ENCODE measurements around the gene ROS1.
"Not testable (repeated sequence)": the region's sequence is repeated elsewhere in the genome, so short reads cannot be mapped to it uniquely, and the experiment has no call there.

The ROS1 gene

DNA sequence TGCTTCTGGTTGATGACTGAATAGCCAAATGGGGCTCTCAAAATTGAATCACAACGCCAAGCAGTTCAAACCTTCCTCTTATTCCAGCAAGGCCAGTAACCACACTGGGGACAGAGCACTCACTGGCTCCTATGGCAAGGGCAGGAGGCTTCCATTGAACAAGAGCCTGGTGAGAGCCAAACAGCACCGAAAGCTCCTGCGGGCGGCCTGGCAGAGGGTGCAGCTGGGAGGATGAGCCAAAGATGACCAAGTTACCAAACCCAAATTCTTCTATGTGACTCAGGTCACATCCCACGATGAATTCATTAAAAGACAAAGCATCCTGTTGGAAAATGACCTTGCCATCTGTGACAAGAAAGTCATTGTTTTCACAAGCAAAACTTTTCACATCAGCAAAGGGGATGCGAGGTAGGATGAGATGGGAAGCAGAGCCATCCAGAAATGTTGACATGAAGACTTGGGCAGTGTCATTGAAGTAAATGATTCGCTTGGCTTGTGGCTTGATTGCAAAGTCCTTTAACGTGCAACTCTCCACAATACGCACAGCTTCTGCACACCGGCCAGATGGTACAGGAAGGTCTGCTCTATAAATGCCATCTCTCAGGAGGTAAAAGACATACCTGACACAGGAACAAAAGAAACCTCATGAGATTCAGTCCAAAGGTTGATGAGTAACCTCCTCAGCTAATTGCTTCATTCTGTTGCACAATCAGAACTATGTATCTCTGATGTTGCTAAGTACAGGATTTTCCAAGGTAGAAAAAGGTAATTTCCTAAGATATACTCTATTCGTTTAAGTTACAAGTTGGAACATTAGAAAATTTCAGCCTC lies 36.3 kb downstream of the ROS1 start:
- no peak overlapping the region for H3K4me3 ChIP-seq
- no peak overlapping the region for H3K27ac ChIP-seq

DNA sequence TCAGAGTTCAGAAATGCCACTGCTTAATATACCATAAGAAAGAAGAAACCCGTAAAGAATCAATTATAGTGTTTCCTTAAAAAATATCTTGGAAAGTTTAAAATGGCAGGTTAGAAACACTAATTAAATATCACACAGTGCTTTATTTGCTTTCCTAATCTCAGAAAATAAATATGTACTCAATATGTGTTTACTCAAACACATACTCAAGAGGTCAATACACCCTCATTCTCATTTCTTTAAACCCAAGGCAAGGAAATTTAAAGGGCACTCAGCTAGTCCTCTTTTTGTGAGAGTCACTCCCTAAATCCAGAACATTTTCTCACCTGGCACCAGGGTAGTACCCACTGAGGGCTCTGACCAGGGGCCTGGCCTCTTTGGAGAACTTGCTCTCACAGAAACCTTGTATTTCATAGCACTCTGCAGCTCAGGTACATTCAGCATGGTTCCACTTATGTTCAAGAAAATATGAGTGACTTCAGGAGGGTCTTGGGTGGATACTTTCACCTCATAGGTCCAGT lies 38.2 kb downstream of the ROS1 start:
- H3K4me3 ChIP-seq, result no peak overlapping the region
- no peak overlapping the region for H3K27ac ChIP-seq

DNA sequence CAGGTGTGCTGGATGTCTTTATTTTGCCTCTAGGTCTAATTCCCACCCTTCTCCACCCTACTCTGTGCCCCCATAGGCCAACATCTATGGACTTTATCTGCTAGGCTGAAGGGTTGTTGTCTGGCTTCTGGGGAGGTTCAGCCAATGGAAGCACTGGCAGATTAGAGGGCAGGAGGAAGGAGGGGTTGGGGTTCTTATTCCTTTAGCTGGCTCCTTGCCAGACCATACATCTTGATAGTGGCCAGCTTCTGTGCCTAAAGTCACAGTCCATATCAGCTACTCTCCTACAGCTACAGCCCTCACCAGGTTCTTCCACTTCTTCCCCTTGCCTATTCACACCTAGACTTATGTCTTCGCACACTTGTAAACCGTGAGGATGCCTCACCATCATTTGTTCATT lies 41.1 kb downstream of the ROS1 start:
- H3K27ac ChIP-seq, result no peak overlapping the region
- no peak overlapping the region for H3K4me3 ChIP-seq

DNA sequence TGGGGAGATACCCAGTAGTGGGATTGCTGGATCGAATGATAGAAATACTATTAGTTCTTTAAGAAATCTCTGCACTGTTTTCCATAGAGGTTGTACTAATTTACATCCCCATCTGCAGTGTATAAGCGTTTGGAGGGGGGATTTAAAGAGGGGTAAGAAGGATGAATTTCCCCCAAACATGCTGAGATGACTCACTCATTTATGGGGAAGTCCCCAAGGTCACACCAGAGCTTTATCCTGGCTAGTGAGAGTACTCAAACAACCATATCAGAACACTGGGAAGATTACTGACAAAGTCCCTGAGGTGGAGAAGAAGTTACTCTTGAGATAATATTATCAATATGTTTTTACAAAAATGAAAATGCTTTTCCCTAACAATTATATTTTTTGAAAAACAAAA lies 44.0 kb downstream of the ROS1 start:
- no peak overlapping the region for H3K27ac ChIP-seq
- H3K4me3 ChIP-seq, result no peak overlapping the region

DNA sequence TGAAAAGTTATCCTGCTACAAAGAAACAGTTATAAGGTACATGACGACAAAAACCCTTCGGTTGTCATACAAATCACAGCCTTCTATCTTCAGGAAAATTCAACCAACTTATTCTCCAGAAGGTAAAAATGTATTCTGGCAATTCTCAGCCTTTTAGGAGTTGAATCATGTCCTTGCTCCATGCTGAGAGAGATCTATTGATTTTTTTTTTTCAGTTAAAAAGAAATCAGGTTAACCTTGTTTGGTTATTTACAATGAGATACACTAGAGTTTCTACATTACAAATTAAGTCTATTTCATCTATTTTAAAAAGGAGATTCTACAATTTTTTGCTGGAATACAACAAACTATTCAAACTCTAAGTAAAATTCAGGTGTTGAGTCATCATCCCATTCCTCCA lies 45.4 kb downstream of the ROS1 start:
- no peak overlapping the region for H3K4me3 ChIP-seq
- H3K27ac ChIP-seq, result no peak overlapping the region

DNA sequence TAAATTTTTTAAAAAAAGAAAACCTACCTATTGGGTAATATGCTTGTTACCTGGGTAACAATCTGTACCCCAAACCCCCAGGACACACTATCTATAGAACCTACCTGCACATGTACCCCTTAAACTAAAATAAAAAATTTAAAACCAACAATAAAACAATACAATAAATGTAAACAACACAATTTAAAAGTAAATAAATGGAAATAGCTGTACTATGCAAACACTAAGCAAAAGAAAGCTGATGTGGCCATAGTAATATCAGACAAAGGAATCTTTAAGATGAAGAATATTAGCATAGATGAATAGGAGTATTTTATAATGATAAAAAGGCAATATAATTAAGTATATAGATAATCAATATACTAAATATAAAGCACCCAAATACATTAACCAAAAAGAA lies 50.3 kb downstream of the ROS1 start:
- Histone ChIP-seq H3K4me3 (no peak overlapping the region), H3K27ac (no peak overlapping the region)

DNA sequence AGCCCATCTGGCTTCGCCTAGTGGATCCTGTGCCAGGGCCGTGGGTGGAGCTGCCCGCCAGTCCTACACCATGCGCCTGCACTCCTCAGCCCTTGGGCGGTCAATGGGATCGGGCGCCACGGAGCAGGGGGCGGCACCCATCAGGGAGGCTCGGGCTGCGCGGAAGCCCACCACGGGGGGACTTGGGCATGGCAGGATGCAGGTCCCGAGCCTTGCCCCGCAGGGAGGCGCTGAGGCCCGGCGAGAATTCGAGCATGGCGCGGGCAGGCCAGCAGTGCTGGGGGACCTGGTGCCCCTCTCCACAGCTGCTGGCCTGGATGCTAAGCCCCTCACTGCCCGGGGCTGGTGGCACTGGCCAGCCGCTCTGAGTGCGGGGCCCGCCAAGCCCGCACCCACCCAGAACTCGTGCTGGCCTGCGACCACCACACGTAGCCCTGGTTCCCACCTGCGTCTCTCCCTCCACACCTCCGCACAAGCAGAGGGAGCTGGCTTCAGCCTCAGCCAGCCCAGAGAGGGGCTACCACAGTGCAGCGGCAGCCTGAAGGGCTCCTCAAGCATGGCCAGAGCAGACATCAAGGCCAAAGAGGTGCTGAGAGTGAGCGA lies 52.4 kb downstream of the ROS1 start:
- no peak overlapping the region for H3K4me3 ChIP-seq

DNA sequence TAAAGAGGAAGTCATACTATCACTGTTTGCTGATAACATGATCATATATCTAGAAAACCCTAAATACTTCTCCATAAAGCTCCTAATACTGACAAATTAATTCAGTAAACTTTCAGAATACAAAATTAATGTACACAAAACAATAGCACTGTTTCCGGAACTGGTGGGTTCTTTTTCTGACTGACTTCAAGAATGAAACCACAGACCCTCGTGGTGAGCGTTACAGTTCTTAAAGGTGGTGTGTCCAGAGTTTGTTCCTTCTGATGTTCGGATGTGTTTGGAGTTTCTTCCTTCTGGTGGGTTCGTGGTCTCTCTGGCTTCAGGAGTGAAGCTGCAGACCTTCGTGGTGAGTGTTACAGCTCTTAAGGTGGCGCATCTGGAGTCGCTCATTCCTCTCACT lies 53.5 kb downstream of the ROS1 start:
- H3K4me3 ChIP-seq, H3K27ac ChIP-seq: not testable (repeated sequence)

More for the DNA sequence above, 52.4 kb downstream of the ROS1 start:
- H3K27ac ChIP-seq, result no peak overlapping the region

DNA sequence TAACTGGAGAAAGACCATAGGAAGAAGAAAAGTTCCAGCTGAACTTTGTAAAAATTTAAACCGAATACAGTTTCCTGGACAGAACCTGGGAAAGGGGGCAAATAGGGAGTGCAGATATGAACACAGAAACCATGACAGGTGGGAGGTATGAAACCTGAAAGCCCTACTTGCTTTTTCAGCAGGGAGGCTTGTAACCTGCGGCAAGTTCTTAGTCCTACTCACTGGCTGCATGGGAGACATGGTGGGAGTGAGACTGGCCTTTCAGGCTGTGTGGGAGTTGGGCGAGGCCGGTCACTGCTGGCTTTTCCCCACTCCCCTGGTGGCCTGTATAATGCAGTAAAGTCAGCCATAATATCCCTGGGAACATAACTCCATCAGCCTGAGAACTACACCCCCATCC lies 54.2 kb downstream of the ROS1 start:
- H3K4me3 ChIP-seq, result no peak overlapping the region

DNA sequence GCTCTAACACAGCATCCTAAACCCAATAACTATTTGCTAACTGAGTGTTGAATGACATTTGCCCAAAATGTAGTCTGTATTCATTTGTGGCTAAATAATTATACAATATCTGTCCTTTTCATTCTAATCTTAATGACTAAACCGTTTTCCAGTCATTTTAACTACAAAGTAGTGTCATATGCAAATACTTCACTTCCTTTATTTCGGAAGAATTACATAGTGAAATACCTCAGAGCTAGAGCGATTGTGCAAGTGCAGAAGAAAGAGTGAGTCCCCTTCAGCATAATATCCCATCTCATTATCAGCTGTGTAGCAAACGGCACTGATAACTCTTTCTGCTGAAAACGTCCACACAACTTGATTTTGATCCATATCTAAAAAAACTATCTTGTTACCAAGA lies 66.2 kb downstream of the ROS1 start:
- no peak overlapping the region for H3K4me3 ChIP-seq
- H3K27ac ChIP-seq, result no peak overlapping the region

More for the DNA sequence above, 54.2 kb downstream of the ROS1 start:
- H3K27ac ChIP-seq, result no peak overlapping the region

DNA sequence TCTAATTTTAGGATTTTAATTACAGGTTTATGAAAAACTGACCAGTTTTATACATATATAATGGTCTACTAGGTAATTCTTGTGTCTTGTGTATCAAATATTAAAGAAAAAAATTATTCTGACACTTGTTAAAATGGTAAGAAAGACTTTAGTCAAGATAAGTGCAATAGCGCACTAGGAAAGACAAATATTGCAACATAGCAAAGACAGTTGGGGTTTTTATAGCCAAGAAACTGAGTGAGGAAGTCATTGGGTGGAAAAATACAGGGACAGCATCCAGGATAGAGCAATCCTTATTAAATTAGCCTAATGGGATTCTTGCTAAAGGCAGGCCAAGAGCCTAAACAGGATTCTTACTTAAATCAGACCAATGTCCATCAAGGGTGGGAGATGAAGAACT lies 71.1 kb downstream of the ROS1 start:
- Histone ChIP-seq H3K4me3 (no peak overlapping the region), H3K27ac (no peak overlapping the region)

DNA sequence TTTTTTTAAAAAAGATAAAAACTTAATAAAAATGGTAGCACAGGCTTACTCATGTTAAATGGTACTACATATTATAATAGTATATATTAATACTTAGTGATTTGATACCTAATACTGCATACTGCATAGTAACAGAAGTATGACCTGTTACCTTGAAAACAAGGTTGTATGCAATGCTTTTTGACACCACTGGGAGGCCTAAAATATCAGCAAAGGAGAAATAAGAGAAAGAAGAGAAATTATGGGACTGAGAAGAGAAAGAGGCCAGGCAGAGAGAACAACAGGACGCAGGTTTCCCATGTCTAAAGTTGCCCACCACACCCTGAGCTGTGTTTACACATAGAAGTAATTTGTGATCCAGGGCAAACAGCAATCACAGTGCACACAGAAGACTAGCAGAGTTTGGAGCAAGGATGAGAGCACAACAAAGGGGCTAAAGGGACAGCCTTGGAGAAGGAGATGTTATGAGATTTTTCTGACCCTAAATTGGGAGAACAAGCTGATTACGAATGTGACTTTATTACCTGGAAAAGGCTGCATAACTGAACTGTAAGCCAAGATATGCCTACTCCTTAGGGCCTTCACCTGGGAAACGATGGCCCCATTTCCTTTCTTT lies 73.2 kb downstream of the ROS1 start:
- Histone ChIP-seq H3K27ac (no peak overlapping the region), H3K4me3 (no peak overlapping the region)

DNA sequence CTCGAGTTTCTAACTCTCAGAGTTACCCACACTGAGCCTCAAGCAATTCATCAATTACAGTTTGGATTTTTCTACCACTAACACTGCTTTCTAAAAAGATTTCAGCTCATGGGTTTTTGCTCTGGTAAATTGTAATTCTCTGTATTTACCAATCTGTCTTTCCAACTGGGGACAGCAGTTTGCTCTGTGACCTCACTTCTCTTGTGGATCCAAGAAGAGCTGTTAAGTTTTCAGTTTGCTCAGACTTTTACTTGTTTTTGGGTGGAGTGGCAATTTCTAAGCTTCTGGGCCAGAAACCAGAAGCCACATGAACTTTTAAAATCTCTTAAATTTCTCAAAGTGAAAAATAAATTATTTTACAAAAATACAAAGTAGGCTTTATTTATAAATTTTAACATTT lies 74.2 kb downstream of the ROS1 start:
- no peak overlapping the region for H3K4me3 ChIP-seq
- peak overlapping the region in 1 of 21 experiments; percentile 30 for H3K27ac ChIP-seq

DNA sequence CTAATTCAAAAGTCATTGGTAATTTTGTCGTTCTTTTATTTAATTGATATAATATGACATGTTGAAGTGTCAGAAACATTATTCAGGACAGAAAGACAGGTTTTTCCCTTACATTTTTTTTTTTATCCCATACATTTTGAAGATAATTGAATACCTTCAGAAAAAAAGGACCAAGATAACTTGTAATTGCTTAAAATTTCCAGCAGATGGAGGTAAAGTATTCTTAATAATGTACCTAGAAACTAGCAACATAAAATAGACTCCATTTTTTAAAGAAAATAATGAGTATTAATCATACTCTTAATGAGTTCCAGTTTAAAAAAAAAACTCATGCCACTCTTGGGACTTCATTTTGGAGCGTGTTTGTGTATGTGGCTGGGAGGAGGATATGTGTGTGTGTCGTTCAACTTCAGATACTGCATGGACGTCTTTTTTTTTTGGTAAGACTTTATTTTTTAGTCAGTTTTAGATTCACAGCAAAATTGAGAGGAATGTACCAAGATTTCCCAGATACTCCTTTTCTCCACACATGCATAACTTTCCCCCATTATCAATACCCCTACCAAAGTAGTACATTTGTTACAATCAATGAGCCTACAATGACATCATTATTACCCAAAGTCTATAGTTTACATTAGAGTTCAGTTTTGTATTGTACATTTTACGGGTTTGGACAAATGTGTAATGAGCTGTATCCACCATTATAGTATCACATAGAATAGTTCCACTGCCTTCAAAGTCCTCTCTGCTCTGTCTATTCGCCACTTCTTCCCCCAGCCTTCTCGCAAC lies 79.4 kb downstream of the ROS1 start:
- Histone ChIP-seq H3K27ac (no peak overlapping the region), H3K4me3 (no peak overlapping the region)

DNA sequence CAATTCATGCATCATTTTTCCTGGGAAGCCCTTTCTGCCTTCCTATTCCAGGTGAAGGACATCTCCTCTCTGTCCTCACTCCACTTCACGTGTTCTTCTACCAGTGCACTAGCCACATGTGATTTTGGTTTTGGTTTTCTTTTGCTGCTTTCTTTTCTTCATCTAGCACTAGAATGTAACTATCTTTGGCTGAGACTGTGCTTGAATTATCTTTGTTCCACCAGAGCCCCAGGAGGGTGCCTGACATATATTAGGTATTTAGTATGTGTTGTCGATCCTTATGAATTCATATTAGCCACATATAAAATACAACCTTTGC lies 80.5 kb downstream of the ROS1 start:
- Histone ChIP-seq H3K27ac (no peak overlapping the region), H3K4me3 (no peak overlapping the region)

DNA sequence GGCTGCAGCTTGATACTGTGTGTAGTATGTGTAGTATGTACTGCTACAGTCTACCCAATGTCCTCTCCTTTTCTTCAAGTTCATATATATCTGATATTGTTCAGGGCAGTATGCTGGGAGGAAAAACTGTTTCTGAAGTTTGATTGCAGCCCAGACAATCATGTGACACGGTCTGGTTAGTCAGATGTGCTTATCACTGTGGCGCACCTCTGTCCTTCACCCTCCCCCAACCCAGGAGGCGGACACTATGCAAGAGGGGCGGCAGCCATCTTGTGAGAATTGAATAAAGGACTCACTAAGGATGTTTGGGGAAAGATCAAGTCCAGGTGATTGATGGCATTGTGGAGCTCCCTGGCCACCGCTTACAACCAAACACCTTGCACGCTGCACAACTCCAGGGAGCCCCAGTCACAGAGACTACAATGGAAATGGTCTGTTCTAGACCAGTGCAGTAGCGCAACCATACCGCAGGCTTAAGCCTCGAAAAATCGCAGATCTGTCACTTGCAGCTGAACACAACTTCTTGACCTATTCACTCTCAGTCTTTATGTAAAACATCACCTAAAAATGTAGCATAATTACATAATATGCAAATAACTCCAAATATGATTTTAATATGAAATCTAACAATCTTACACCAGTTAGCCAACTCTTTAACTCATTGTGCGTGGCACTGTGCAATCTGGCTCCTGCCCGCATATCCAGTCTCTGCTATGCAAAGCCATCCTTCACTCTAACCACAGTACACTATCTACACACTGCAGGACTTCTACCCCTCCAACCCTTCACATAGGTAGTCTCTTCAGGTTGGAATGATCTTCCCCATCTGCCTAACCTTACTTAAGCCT lies 81.1 kb downstream of the ROS1 start:
- H3K27ac ChIP-seq, result no peak overlapping the region
- no peak overlapping the region for H3K4me3 ChIP-seq

DNA sequence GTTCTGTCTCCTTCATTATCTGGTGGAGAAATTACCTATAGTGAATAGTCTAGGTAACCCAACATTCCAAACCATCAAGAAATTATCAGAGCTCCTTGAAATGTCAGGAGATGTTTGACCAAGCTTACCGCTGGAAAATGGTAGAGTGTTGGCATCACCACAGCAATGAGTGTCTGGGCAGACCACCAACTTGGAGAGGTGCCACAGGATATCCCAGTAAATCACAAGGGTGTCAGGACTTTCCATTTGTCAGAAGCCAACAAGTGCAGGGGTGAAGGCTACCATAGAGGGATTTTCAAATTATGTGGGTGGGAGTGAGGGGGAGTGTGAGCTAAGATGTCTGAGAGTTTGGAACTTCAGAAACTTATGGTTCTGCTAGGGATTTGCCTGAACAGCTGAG lies 87.2 kb downstream of the ROS1 start:
- H3K4me3 ChIP-seq, result no peak overlapping the region
- no peak overlapping the region for H3K27ac ChIP-seq

DNA sequence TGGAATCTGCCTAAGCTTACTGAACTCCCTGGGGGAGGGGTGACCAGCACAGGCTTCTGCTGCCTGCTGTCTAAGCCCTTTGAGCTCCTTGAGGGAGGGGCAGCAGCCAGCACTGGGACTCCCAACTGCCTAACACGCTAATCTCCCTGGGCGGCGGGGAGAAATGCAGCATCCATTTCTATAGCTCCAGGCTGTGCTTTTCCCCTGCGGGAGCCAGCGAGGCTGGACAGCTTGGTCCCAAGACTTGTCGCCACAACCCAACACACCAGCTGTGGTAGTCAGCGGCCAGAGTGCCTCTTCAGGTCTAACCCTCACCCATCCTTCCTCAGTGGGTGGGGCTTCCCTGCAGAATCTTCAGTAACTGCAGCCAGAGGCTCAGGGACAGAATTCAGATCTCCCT lies 95.8 kb downstream of the ROS1 start:
- H3K27ac ChIP-seq, result no peak overlapping the region
- no peak overlapping the region for H3K4me3 ChIP-seq

DNA sequence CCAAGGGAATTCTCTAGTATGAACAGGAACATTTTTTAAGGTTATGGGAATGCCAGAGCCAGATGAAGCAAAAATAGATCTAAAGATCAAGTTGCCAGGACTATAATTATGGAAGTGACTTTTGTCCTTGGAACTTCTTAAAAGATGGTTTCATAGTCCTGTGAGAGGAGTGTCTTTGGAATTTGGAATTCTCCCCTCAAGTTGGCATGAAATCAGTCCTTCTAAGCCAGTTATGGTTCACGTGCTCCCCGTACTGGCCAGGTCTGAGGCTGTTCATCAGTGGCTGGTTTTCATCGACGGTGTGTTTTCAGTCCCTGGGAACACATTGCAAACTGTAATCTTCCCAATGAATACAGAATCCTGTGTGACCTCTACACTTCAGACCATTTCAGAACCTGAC lies 97.2 kb downstream of the ROS1 start:
- H3K4me3 ChIP-seq, result no peak overlapping the region
- H3K27ac ChIP-seq, result no peak overlapping the region

DNA sequence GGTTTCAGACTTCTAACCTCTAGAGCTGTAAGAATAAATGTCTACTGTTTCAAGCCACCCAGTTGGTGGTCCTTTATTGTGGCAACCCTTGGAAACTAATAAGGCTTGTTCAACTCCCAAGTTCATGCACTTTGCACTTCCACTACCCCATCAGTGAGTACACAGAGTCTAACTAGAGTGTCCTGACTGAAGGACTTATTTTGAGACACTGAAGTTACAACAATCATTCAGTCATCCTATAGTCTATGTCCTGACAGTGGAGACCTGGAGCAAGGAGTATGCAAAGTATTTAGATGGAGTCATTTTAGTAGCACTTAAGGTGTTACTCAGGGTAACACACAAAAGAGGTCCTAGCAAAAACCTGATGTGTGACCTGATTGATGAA lies 97.7 kb downstream of the ROS1 start:
- no peak overlapping the region for H3K4me3 ChIP-seq
- no peak overlapping the region for H3K27ac ChIP-seq

All from skin epidermis (tissue), 12 donors.